ENCODE measurements around the gene FBXW12. TPM values are rescaled to one million over a fixed set of nuclear protein-coding genes. Genes with fewer than 3 reads are reported as not detected.

The FBXW12 gene
- total RNA-seq, 1 experiment from 2014 or later = not detected

DNA sequence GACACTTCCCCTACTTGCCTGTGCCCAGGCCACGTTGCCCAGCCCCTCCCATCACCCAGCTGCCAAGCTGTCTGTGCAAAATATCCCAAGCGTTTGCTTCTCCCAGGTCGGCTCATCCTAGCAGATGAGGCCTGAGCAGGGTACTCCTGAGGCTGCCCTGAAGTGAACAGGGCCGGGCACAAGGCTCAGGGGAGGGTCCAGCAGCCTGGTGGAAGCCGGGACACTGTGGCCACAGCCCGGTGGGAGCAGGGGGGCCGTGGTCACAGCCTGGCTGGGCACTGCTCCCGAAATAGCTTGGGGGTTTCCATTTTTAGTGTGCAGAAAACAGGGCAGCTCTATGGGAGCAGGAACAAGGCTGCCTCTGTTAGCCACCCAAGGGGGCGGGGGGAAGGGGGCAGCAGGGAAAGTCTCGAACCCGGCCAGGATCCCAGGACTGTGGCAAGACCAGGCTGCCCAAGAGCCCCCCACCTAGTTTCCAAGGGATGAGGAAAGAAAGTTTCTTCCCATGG lies 54.4 kb downstream of the FBXW12 start:
- H3K36me3 ChIP-seq (ENCODE audit: control insufficient read depth in 1 of 2, insufficient read depth in 2 of 2, low read length in 2 of 2) = no peaks in the 10 kb centered on the region
- intact Hi-C loops (cut with micrococcal nuclease) = no loop called here
- no TSS peak for BruUV-seq (replicated peaks)
- H3K27me3 ChIP-seq (ENCODE audit: insufficient read depth, low read length) = no peaks in the 10 kb centered on the region
- no peak for ATAC-seq
- H3K9me3 ChIP-seq (ENCODE audit: control insufficient read depth in 1 of 2, insufficient read depth in 1 of 2, low read depth in 1 of 2, low read length in 2 of 2) = no peaks in the 10 kb centered on the region
- H4K20me1 ChIP-seq (ENCODE audit: insufficient read depth) = no peaks in the 10 kb centered on the region
- no peak for TF ChIP-seq ZNF274 (IDR thresholded peaks at IDR 0.05; ENCODE audit: low read depth, low read length)
- TF ChIP-seq EZH2phosphoT487 (IDR thresholded peaks at IDR 0.05; ENCODE audit: borderline replicate concordance) = no peak
- no peak for TF ChIP-seq CTCF (IDR thresholded peaks at IDR 0.05 in 2 of 3, conservative IDR thresholded peaks at IDR 0.05 in 1 of 3; ENCODE audit: borderline replicate concordance in 1 of 3, insufficient read depth in 1 of 3, low read depth in 2 of 3, low read length in 2 of 3)
- no peak for TF ChIP-seq RAD21 (IDR thresholded peaks at IDR 0.05; ENCODE audit: low read depth)
- no peak for TF ChIP-seq EZH2 (IDR thresholded peaks at IDR 0.05)
- H3K27ac ChIP-seq (ENCODE audit: low read depth, low read length) = no peak overlapping the region
- ChIA-PET CTCF (interaction anchor here (1.2 kb wide), 1 partner anchor 10 kb away, joined by 3 read pairs; no protein-coding TSS in a partner anchor), RAD21 (ENCODE audit: low non-redundant PET in 1 of 2, low total read pairs in 2 of 2, uncharacterized antibody in 2 of 2, unreplicated experiment in 2 of 2) (no interaction called here), POLR2A (no interaction called here)
- H3K4me3 ChIP-seq (replicated peaks in 1 of 2; ENCODE audit: low read depth in 1 of 2, low read length in 2 of 2) = no peak overlapping the region
- no peak for DNase-seq (ENCODE audit: low read depth, low spot score)
- H3K9me2 ChIP-seq (ENCODE audit: insufficient read depth) = no peaks in the 10 kb centered on the region
- H3K4me2 ChIP-seq (ENCODE audit: low read length) = no peak overlapping the region
- H3K9ac ChIP-seq (ENCODE audit: low read length) = no peak overlapping the region
- H3K4me1 ChIP-seq (ENCODE audit: control insufficient read depth in 1 of 2, insufficient read depth in 2 of 2, low read length in 2 of 2) = peaks cover 14 to 29% of the 10 kb centered on the region in 2 experiments
- H2AFZ ChIP-seq (ENCODE audit: low read depth, low read length, poor library complexity, severe bottlenecking) = no peak overlapping the region
- no peaks in the 10 kb centered on the region; the same call in 1 of the 2 replicates for H3K79me2 ChIP-seq (ENCODE audit: insufficient read depth, low read length)

DNA sequence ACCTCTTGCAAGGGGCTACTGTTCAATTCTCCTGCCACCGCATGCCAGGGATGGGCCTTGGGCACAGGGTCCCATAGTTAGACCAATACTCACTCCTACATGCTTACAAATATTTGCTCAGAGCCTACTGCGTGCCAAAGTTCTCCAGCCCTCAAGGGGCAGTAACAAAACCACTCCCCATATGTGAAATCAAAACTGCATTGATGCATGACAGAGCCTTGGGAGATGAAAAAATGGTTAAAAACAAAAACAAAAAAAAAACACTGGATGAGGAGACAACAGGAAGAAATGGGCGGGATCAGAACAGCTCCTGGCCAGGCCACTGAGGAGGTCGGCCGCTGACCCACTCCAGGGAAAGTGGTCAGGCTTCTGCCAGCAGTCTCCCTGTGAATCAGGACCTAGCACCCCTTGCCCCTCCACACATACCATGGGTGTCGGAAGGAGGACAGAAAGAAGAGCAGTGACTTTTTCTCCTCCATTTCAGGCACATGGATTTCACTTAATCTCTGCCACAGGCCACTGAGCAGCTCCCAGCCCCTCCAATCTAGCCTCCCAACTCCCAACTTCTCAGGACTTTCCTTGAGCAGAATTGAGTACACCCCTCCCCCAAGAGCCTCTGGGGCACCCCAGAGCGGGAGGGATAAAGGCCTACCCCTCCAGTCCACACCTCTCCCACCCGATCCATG lies 55.1 kb downstream of the FBXW12 start:
- Histone ChIP-seq H3K9me2 (ENCODE audit: insufficient read depth) (no peaks in the 10 kb centered on the region), H4K20me1 (ENCODE audit: insufficient read depth) (no peaks in the 10 kb centered on the region), H3K27me3 (ENCODE audit: insufficient read depth, low read length) (no peaks in the 10 kb centered on the region), H2AFZ (ENCODE audit: low read depth, low read length, poor library complexity, severe bottlenecking) (no peak overlapping the region), H3K36me3 (ENCODE audit: control insufficient read depth in 1 of 2, insufficient read depth in 2 of 2, low read length in 2 of 2) (peaks cover 0 to 2% of the 10 kb centered on the region in 2 experiments; a peak in 1 of 4 replicates), H3K79me2 (ENCODE audit: insufficient read depth, low read length) (no peaks in the 10 kb centered on the region; the same call in 1 of the 2 replicates), H3K4me2 (ENCODE audit: low read length) (no peak overlapping the region), H3K4me3 (replicated peaks in 1 of 2; ENCODE audit: low read depth in 1 of 2, low read length in 2 of 2) (no peak overlapping the region), H3K9ac (ENCODE audit: low read length) (no peak overlapping the region), H3K9me3 (ENCODE audit: control insufficient read depth in 1 of 2, insufficient read depth in 1 of 2, low read depth in 1 of 2, low read length in 2 of 2) (no peaks in the 10 kb centered on the region), H3K4me1 (ENCODE audit: control insufficient read depth in 1 of 2, insufficient read depth in 2 of 2, low read length in 2 of 2) (peaks cover 20 to 36% of the 10 kb centered on the region in 2 experiments), H3K27ac (ENCODE audit: low read depth, low read length) (no peak overlapping the region)
- ChIA-PET POLR2A (no interaction called here), CTCF (interaction anchor here (1.0 to 1.2 kb wide), 2 partner anchors 9 kb away, joined by 3 read pairs; no protein-coding TSS in a partner anchor), RAD21 (ENCODE audit: low non-redundant PET in 1 of 2, low total read pairs in 2 of 2, uncharacterized antibody in 2 of 2, unreplicated experiment in 2 of 2) (no interaction called here)
- no peak for DNase-seq (ENCODE audit: low read depth, low spot score)
- intact Hi-C loops (cut with micrococcal nuclease) = no loop called here
- no peak for ATAC-seq
- no TSS peak for BruUV-seq (replicated peaks)
- no peak for TF ChIP-seq EZH2phosphoT487 (IDR thresholded peaks at IDR 0.05; ENCODE audit: borderline replicate concordance)
- no peak for TF ChIP-seq EGR1 (IDR thresholded peaks at IDR 0.05; ENCODE audit: low read depth)
- TF ChIP-seq MAX (IDR thresholded peaks at IDR 0.05) = no peak
- TF ChIP-seq JUND (IDR thresholded peaks at IDR 0.05) = no peak
- no peak for TF ChIP-seq POLR2A (IDR thresholded peaks at IDR 0.05; ENCODE audit: borderline replicate concordance, extremely low read depth, insufficient read depth, insufficient read length)
- no peak for TF ChIP-seq REST (IDR thresholded peaks at IDR 0.05; ENCODE audit: low read depth)
- no peak for TF ChIP-seq ZNF274 (IDR thresholded peaks at IDR 0.05; ENCODE audit: low read depth, low read length)

All from HCT116 (cell line).